ENCODE measurements around the gene PABPC1L2A.
"Not testable (repeated sequence)": the region's sequence is repeated elsewhere in the genome, so short reads cannot be mapped to it uniquely, and the experiment has no call there.

PABPC1L2A gene

GRCh38 chrX:73079024-73079562 is at the start of gene PABPC1L2A:
PABPC1L2A (minus strand) TSS chrX:73079512; CDS start chrX:73079386, 126 bp downstream.
- not testable (repeated sequence) for DNase-seq

GRCh38 chrX:73127700-73128241 is 48.5 kb upstream of the PABPC1L2A start:
- DNase-seq = no peak

- no peak for DNase-seq
Observed at GRCh38 chrX:73126240-73126639, 46.9 kb upstream of the PABPC1L2A start.

GRCh38 chrX:73099505-73099904 is 20.2 kb upstream of the PABPC1L2A start:
- DNase-seq = not testable (repeated sequence)

- DNase-seq = not testable (repeated sequence)
Observed at GRCh38 chrX:73086766-73087165, 7.5 kb upstream of the PABPC1L2A start.

GRCh38 chrX:73079884-73080283 is 572 bp upstream of the PABPC1L2A start:
- not testable (repeated sequence) for DNase-seq

- not testable (repeated sequence) for DNase-seq
Observed at GRCh38 chrX:73078597-73078996, 715 bp downstream of the PABPC1L2A start.

- DNase-seq = no peak
Observed at GRCh38 chrX:73076838-73077237, 2.5 kb downstream of the PABPC1L2A start.

GRCh38 chrX:73069365-73070035 is 9.8 kb downstream of the PABPC1L2A start:
- no peak for DNase-seq

- no peak for DNase-seq
Observed at GRCh38 chrX:73068467-73069364, 10.6 kb downstream of the PABPC1L2A start.

GRCh38 chrX:73067761-73068466 is 11.4 kb downstream of the PABPC1L2A start:
- DNase-seq = not testable (repeated sequence)

GRCh38 chrX:73028876-73029275 is 50.4 kb downstream of the PABPC1L2A start:
- DNase-seq = no peak

Measured in cerebellar nuclear complex (tissue), 1 donor.